MG63 (cell line): ENCODE data around the gene FARS2. TPM values are rescaled to one million over a fixed set of nuclear protein-coding genes. Genes with fewer than 3 reads are reported as not detected.
"Not testable (repeated sequence)": the region's sequence is repeated elsewhere in the genome, so short reads cannot be mapped to it uniquely, and the experiment has no call there.

ENCODE experiments used
- DNase-seq: peaks from one replicate; pipeline ENCODE4 v3.0.0-alpha.2; 2020
- H3K27me3 ChIP-seq: fragments of 250-450 bp; sonication (Bioruptor Pico); 2 replicates; pipeline ENCODE4 v1.5.1; 2020; ENCODE audit warnings: mild to moderate bottlenecking, moderate library complexity
- H3K36me3 ChIP-seq: fragments of 250-450 bp; sonication (Bioruptor Pico); 2 replicates; pipeline ENCODE4 v1.5.1; 2020; ENCODE audit warnings: mild to moderate bottlenecking, moderate library complexity
- H3K4me3 ChIP-seq: fragments of 250-450 bp; sonication (Bioruptor Pico); 2 replicates; pipeline ENCODE4 v1.5.1; 2020; ENCODE audit warnings: mild to moderate bottlenecking, moderate library complexity
- H3K9me3 ChIP-seq: fragments of 250-450 bp; sonication (Bioruptor Pico); 2 replicates; pipeline ENCODE4 v1.5.1; 2020; ENCODE audit warnings: mild to moderate bottlenecking, moderate library complexity
- total RNA-seq: library from RNA; depleted of rRNA; stranded (reverse); fragments of >200 nt; shearing (Covaris generic); gene quantifications from 2 replicates; pipeline ENCODE4 v1.2.3, GENCODE V29; 2014; ENCODE audit warnings: low replicate concordance

The FARS2 gene
- total RNA-seq, 1 experiment from 2014 or later, result 17.3 TPM

- H3K36me3 ChIP-seq, result no peaks in the 10 kb centered on the region
- H3K27me3 ChIP-seq, result no peaks in the 10 kb centered on the region
- DNase-seq, result no peak
- H3K9me3 ChIP-seq, result no peaks in the 10 kb centered on the region; the same call in 1 of the 2 replicates
- no peak overlapping the region for H3K4me3 ChIP-seq
Observed at GRCh38 chr6:5556011-5556410, 294.7 kb downstream of the FARS2 start.

DNA sequence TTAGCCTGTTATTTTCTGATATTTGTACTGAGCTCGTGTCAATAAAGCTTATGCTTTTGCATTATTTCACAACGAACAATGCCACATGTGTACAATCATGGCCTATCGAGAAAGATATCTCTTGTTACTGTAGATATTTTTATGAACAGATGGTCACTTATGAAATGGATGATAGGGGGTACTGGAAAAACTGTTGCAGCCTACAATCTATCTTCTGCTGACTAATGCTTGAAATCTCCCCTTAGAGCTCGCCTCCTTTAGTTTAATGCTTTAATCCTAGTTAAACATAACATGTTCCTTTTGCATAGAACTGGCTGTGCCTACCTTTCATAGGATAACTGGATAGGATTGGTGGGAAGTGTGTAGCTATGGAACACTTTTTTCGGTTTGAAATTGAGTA, 296.2 kb downstream of the FARS2 start:
- no peak for DNase-seq
- no peak overlapping the region for H3K4me3 ChIP-seq
- H3K9me3 ChIP-seq, result no peaks in the 10 kb centered on the region; the same call in 1 of the 2 replicates
- no peaks in the 10 kb centered on the region for H3K36me3 ChIP-seq
- H3K27me3 ChIP-seq, result no peaks in the 10 kb centered on the region

DNA sequence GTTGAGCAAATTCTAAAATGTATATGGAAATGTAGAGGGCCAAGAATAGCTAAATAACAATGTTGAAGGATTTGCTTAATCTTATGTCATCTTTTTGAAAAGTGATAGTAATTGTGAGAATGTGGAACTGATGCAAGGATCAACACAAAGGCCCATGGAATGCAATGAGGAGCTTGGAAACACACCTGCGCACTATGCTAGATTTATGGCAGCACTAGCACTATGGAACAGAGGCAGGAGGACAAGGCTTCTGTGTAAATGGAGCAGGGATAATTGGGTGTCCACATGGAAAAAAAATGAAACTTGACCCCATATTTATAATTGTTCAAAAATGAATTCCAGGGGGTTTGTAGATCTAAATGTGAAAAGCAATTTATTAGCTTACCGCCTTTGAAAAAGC, 298.3 kb downstream of the FARS2 start:
- Histone ChIP-seq H3K27me3 (no peaks in the 10 kb centered on the region), H3K9me3 (no peaks in the 10 kb centered on the region; the same call in 1 of the 2 replicates), H3K36me3 (no peaks in the 10 kb centered on the region), H3K4me3 (no peak overlapping the region)
- DNase-seq, result no peak

- H3K36me3 ChIP-seq, result no peaks in the 10 kb centered on the region
- no peaks in the 10 kb centered on the region for H3K27me3 ChIP-seq
- H3K4me3 ChIP-seq, result no peak overlapping the region
- H3K9me3 ChIP-seq, result no peaks in the 10 kb centered on the region; the same call in 1 of the 2 replicates
- DNase-seq, result no peak
Observed at GRCh38 chr6:5562277-5562676, 301.0 kb downstream of the FARS2 start.

DNA sequence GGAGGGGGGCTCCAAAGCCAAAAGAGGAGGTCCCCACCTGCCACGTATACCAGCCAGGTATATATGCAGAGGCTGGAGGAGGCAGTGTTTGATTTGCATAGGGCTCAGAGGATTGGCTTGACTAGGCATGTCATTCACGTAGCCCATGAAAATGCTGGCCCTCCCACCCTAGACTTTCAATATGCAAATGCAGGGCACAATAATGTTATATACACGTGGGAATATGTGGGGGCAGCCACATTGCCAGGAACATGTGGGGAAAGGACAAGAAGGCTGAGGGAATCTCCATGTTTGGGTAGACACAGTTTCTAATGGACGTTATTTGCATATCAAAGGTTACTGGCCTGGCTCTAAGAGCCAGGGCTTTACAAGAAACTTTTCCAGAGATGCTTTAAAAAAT, 301.8 kb downstream of the FARS2 start:
- H3K27me3 ChIP-seq, result no peaks in the 10 kb centered on the region
- no peaks in the 10 kb centered on the region for H3K36me3 ChIP-seq
- no peaks in the 10 kb centered on the region; the same call in 1 of the 2 replicates for H3K9me3 ChIP-seq
- no peak for DNase-seq
- no peak overlapping the region for H3K4me3 ChIP-seq

DNA sequence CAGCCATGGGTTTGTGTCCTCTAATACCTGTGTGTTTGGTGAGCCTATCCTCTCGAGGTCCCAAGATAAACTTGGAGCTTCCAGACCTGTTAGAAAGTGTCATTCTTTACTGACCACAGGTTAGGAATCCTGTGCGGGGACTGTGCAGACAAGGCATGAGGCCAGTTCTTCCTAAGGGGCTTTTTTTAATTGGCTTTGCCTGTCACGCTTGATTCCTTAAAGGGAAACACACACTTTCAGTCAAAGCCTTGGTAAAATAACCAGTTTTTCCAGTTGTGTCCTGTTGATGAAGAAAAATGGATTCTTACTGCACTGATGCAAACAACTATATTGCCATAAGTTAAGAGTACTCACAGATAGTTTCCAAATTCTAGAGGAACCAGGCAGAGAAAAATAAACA, 303.4 kb downstream of the FARS2 start:
- not testable (repeated sequence) for H3K4me3 ChIP-seq, DNase-seq, H3K27me3 ChIP-seq, H3K9me3 ChIP-seq, H3K36me3 ChIP-seq

DNA sequence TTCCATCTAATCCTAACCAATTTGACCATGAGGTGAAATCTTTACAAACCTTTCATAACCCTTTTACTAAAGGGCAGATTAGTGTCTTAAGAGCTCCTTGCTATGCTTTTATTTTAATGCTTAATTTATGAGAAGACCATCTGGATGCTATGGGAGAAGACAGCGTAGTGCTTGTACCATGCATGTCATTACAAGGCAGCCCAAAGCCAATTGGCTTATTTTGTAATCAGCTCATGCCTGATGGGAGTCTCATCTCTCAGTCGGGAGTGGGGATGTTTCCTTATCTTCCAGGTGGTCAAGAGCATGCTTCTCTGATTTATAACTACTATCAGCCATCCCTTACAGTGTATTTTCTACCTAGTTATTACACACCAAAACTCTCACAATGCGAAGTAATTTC, 304.7 kb downstream of the FARS2 start:
- H3K27me3 ChIP-seq, result no peaks in the 10 kb centered on the region
- peaks cover 3% of the 10 kb centered on the region for H3K9me3 ChIP-seq
- H3K36me3 ChIP-seq, result no peaks in the 10 kb centered on the region
- H3K4me3 ChIP-seq, result no peak overlapping the region
- DNase-seq, result no peak

- H3K27me3 ChIP-seq, result no peaks in the 10 kb centered on the region
- no peak overlapping the region for H3K4me3 ChIP-seq
- no peak for DNase-seq
- no peaks in the 10 kb centered on the region for H3K36me3 ChIP-seq
- peaks cover 3% of the 10 kb centered on the region for H3K9me3 ChIP-seq
Observed at GRCh38 chr6:5566718-5567117, 305.4 kb downstream of the FARS2 start.

DNA sequence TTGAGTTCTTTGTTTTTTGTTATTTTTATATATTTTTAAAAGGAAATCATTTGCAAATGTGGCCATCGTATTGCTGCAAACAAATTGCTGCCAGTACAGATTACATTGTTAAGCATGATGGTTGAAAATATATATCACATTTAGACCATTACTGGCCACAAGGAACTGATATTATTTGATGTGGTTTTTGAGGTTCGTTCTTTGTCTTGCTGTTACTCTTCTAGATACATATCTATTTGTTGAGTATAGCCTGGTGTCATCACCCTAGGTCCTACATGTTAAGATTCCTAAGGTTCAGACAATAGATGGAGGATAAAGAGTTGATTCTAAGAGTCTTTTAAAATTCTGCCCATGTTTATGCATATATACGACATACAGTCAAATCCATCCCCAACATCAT, 306.0 kb downstream of the FARS2 start:
- Histone ChIP-seq H3K36me3 (no peaks in the 10 kb centered on the region), H3K4me3 (no peak overlapping the region), H3K9me3 (peaks cover 3% of the 10 kb centered on the region), H3K27me3 (no peaks in the 10 kb centered on the region)
- DNase-seq, result no peak

- Histone ChIP-seq H3K4me3 (no peak overlapping the region), H3K9me3 (peaks cover 3% of the 10 kb centered on the region), H3K27me3 (no peaks in the 10 kb centered on the region), H3K36me3 (no peaks in the 10 kb centered on the region)
- DNase-seq, result no peak
Observed at GRCh38 chr6:5567890-5568289, 306.6 kb downstream of the FARS2 start.

- no peak overlapping the region for H3K4me3 ChIP-seq
- DNase-seq, result peak; percentile 55
- no peaks in the 10 kb centered on the region for H3K36me3 ChIP-seq
- no peaks in the 10 kb centered on the region for H3K27me3 ChIP-seq
- H3K9me3 ChIP-seq, result peaks cover 3% of the 10 kb centered on the region
Observed at GRCh38 chr6:5569491-5569890, 308.2 kb downstream of the FARS2 start.

DNA sequence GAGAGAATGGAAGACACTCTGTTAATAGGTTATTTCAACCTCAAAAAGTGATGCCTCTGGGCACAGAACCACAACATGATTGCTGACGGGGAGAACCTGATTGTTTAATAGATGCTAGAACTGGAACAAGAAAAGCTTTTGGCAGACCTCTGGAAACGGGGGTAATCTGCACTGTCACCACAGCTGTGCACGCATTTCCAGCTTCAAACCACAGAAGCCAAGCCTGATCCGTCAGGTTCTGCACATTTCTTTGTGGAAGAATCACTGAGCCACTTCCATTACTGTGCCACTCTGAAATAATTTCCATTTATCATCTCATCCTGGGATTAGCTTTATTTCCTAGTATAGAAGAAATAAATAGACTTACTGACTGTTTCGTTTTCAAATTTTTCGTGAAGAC, 309.3 kb downstream of the FARS2 start:
- no peaks in the 10 kb centered on the region for H3K27me3 ChIP-seq
- H3K9me3 ChIP-seq, result peaks cover 3% of the 10 kb centered on the region
- DNase-seq, result no peak
- H3K36me3 ChIP-seq, result no peaks in the 10 kb centered on the region
- no peak overlapping the region for H3K4me3 ChIP-seq

- Histone ChIP-seq H3K4me3 (no peak overlapping the region), H3K9me3 (peaks cover 3% of the 10 kb centered on the region; the same call in 1 of the 2 replicates), H3K36me3 (peaks cover 2% of the 10 kb centered on the region; the same call in 1 of the 2 replicates), H3K27me3 (no peaks in the 10 kb centered on the region)
- no peak for DNase-seq
Observed at GRCh38 chr6:5580736-5581581, 319.6 kb downstream of the FARS2 start.

GRCh38 chr6:5582762-5583161, 321.4 kb downstream of the FARS2 start:
- DNase-seq, result no peak
- Histone ChIP-seq H3K27me3 (no peaks in the 10 kb centered on the region), H3K4me3 (no peak overlapping the region), H3K36me3 (peaks cover 4% of the 10 kb centered on the region; the same call in 1 of the 2 replicates), H3K9me3 (peaks cover 8% of the 10 kb centered on the region)

GRCh38 chr6:5583528-5583927, 322.2 kb downstream of the FARS2 start:
- Histone ChIP-seq H3K4me3 (no peak overlapping the region), H3K36me3 (peaks cover 4% of the 10 kb centered on the region; the same call in 1 of the 2 replicates)
- DNase-seq, result no peak

DNA sequence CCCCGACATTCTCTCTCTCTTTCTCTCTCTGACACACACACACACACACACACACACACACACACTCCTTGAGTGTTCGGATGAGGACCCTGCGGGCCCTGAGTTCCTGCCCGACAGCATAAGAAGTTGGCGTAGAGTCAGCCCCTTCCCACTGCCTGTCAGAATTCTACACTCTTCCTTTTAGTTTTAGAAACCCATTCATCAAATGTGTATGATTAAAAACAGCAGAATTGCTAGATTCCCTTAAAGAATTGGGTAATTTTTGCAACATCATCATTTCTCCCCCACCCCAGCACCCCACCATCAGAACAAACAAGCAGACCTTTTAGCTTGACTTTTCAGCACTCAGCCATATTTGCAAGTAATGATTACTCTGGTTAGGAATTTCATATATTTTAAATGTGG, 322.8 kb downstream of the FARS2 start:
- H3K36me3 ChIP-seq, result peaks cover 4% of the 10 kb centered on the region; the same call in 1 of the 2 replicates
- H3K27me3 ChIP-seq, result no peaks in the 10 kb centered on the region
- H3K4me3 ChIP-seq, result no peak overlapping the region
- peaks cover 8% of the 10 kb centered on the region for H3K9me3 ChIP-seq
- no peak for DNase-seq

More at GRCh38 chr6:5583528-5583927, 322.2 kb downstream of the FARS2 start:
- Histone ChIP-seq H3K9me3 (peaks cover 8% of the 10 kb centered on the region), H3K27me3 (no peaks in the 10 kb centered on the region)

DNA sequence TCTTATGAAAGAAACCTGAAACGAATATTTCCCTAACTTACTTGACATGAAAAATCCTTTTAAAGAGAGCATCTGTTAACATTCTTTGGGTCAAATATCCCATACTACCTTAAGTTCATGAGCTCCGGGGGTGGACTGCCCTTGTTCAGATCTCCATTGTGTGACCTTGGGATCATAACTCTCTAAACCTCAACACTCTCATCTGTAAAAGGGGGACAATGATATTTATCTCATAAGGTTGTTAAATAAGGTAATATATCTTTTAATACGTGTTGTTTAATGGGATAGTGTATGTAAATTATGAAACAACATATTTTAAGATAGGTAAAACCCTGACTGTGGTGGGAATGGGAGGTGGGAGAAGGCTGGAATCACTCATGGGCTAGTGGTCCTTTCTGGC, 326.3 kb downstream of the FARS2 start:
- Histone ChIP-seq H3K36me3 (peaks cover 4% of the 10 kb centered on the region; the same call in 1 of the 2 replicates), H3K9me3 (peaks cover 8% of the 10 kb centered on the region), H3K4me3 (no peak overlapping the region), H3K27me3 (no peaks in the 10 kb centered on the region)
- DNase-seq, result no peak
